Loucy (cell line): ENCODE data around the gene ADCY4.

Experiments
- CTCF ChIP-seq: fragments of 200-600 bp; sonication (generic); conservative IDR thresholded peaks from 2 replicates; pipeline ENCODE4 v1.5.1; 2014; ENCODE audit warnings: mild to moderate bottlenecking, antibody characterized with exemption, low read length
- EZH2phosphoT487 ChIP-seq: fragments of 200-600 bp; IDR thresholded peaks from 2 replicates; pipeline ENCODE4 v1.6.1; 2018; ENCODE audit warnings: antibody characterized with exemption, mild to moderate bottlenecking, moderate library complexity, borderline replicate concordance

- TF ChIP-seq CTCF (no peak), EZH2phosphoT487 (no peak)
Observed at GRCh38 chr14:24363401-24363800, 28.5 kb upstream of the ADCY4 start.
